WERI-Rb-1 (cell line): ENCODE results near the gene ARMCX4.

ENCODE experiments used
- DNase-seq: peaks from one replicate; pipeline ENCODE4 v3.0.0-alpha.2; 2020
- H3K27ac ChIP-seq: fragments of 250-450 bp; sonication (Bioruptor Pico); 2 replicates; pipeline ENCODE4 v1.5.1; 2020; ENCODE audit warnings: mild to moderate bottlenecking, moderate library complexity
- H3K27me3 ChIP-seq: fragments of 250-450 bp; sonication (Bioruptor Pico); 2 replicates; pipeline ENCODE4 v1.5.1; 2021; ENCODE audit warnings: mild to moderate bottlenecking, low read depth, moderate library complexity; ENCODE audit not compliant: insufficient read depth, severe bottlenecking
- H3K36me3 ChIP-seq: fragments of 250-450 bp; sonication (Bioruptor Pico); 2 replicates; pipeline ENCODE4 v1.5.1; 2020; ENCODE audit warnings: mild to moderate bottlenecking, moderate library complexity
- H3K4me3 ChIP-seq: 2 replicates; pipeline ENCODE4 v1.5.1; 2011; ENCODE audit warnings: low read depth, mild to moderate bottlenecking, control low read depth, low read length
- H3K9me3 ChIP-seq: fragments of 250-450 bp; sonication (Bioruptor Pico); 2 replicates; pipeline ENCODE4 v1.5.1; 2021; ENCODE audit warnings: mild to moderate bottlenecking, moderate library complexity; ENCODE audit not compliant: severe bottlenecking
- TF ChIP-seq, protein P1 (sequence below): IDR thresholded peaks from 2 replicates; pipeline ENCODE4 v1.5.1; 2011; ENCODE audit warnings: low read depth, mild to moderate bottlenecking, control low read depth, inconsistent platforms, low read length

Gene ARMCX4

DNA sequence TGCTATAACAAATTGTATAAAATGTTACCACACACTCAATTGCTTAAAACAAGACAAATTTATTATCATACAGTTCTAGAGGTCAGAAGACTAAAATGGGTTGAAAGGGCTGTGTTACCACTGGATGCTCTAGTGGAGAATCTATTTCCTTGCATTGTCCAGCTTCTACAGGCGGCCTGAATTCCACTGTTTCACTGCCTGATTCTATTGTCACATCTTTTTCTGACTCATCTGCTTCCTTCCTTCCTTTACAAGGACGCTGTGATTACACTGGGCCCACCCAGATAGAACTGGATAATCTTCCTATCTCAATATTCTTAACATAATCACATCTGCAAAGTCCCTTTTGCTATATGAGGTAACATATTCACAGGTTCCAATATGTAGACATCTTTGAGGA lies 45.7 kb downstream of the ARMCX4 start:
- H3K27ac ChIP-seq, result no peak overlapping the region
- no peaks in the 10 kb centered on the region for H3K36me3 ChIP-seq
- no peak overlapping the region for H3K4me3 ChIP-seq
- TF ChIP-seq, protein P1, sequence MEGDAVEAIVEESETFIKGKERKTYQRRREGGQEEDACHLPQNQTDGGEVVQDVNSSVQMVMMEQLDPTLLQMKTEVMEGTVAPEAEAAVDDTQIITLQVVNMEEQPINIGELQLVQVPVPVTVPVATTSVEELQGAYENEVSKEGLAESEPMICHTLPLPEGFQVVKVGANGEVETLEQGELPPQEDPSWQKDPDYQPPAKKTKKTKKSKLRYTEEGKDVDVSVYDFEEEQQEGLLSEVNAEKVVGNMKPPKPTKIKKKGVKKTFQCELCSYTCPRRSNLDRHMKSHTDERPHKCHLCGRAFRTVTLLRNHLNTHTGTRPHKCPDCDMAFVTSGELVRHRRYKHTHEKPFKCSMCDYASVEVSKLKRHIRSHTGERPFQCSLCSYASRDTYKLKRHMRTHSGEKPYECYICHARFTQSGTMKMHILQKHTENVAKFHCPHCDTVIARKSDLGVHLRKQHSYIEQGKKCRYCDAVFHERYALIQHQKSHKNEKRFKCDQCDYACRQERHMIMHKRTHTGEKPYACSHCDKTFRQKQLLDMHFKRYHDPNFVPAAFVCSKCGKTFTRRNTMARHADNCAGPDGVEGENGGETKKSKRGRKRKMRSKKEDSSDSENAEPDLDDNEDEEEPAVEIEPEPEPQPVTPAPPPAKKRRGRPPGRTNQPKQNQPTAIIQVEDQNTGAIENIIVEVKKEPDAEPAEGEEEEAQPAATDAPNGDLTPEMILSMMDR, result no peak
- DNase-seq, result no peak
- H3K27me3 ChIP-seq, result no peaks in the 10 kb centered on the region
- no peaks in the 10 kb centered on the region for H3K9me3 ChIP-seq
